Measurements from ENCODE around the gene PTGDS.

Gene PTGDS

GRCh38 chr9:136974817-136975535 is 2.3 kb upstream of the PTGDS start:
- no peak for DNase-seq

DNA sequence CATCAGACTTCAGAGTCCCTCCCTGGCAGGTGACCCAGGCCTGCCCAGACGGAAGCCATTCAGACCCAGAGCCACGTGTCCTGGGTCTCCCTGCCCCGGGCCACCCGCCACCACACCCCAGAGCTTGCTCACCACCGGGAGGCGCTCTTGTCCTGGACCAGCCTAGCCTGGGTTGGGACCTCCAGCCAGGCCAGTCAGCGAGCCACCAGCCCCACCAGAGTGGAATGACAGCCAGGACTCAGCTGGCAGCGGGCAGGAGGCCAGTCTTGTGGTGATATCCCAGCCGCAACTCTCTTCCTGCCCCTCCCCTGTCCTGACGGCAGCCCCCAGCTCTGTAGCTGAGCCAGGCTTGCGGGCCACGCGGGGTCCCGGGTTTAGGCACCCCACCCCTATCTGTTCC is 1.7 kb upstream of the PTGDS start:
- DNase-seq = peak; percentile 60

- DNase-seq = no peak
Measured at GRCh38 chr9:136977649-136978072, 357 bp downstream of the PTGDS start.

GRCh38 chr9:136978073-136978864 is 965 bp downstream of the PTGDS start:
- DNase-seq = peak; percentile 81

DNA sequence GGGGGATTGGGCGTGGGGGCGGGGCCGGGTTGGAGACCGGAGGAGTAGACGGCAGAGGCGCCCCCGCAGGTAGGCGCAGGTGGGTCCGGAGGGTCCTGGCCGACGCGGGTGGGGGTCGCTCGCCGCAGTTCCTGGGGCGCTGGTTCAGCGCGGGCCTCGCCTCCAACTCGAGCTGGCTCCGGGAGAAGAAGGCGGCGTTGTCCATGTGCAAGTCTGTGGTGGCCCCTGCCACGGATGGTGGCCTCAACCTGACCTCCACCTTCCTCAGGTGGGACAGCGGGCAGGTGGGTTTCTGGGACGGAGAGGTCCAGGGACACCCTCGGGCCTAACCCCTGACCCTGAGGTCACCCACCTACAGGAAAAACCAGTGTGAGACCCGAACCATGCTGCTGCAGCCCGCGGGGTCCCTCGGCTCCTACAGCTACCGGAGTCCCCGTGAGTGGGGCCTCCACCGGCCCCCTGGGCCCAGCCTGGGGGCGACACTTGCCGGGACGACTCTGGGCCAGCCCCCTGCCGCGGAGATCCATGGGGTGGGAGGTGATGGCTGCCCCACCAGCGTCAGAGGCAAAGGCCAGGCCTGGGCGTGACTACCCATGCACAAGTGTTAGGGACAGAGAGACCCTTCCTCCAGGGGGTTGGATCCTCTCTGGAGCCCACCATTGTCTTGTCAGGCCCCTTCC is 1.7 kb downstream of the PTGDS start:
- DNase-seq = no peak

DNA sequence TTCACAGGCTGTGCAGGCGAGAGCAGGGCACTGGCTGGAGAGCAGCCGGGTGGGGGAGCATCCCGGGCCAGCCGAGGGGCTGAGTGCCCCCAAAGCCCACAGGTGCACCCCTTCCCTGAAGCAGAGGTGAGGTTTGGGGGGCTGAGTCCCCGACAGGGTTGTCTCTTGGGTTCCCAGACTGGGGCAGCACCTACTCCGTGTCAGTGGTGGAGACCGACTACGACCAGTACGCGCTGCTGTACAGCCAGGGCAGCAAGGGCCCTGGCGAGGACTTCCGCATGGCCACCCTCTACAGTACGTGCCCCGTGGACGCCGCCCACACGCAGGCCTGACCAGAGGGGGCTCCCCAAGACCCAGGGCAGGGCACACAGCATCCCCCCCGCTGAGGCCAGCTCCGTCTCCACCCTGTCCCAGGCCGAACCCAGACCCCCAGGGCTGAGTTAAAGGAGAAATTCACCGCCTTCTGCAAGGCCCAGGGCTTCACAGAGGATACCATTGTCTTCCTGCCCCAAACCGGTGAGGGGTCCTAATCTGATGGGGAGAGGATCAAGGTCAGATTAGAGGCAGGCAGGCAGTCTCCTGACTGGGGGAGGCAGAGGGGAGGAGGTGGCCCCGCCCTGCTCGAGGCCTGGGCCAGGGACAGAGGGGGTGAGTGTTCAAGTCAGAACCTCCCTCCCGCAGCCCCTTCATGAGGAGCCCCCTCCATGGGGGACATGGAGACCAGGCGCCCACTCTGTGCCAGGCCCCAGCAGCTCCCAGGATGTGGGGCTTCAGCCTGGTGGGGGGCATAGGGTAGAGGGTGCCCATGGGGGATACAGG is 2.7 kb downstream of the PTGDS start:
- no peak for DNase-seq

DNA sequence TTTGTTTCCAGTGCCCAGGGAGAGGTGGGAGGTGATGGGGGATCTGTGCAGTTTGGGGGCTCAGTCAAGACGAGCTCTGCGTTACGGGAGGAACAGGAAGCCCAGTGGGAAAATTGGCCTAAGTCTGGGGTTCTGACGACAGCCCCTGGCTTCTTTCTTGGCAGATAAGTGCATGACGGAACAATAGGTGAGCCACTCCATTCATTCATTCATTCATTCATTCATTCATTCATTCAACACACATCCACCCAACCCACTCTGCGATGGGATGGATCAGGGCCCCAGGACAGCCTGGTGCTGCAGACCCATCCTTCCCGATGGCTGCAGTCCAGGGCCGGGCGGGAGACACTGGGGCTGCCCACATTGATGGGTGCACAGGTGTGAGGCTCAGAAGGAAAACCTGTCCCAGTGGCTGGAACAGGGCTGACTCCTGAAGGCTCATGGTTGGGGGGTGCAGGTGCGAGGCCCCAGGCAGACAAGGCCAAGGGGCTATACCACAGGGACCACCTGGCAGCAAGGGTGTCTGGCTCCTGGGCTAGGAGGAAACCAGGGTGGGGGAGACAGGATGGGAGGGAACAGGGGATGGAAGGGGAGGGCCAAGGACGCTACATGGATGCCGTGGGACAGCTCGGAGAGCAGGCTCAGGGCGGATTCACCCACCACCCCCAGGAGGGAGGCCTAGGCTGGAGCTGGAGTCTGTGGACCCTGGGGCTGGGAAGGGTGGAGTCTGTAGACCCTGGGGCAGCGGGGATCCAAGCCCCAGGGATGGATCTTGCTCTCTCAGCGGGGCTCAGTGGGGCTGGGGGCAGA is 3.6 kb downstream of the PTGDS start:
- DNase-seq = no peak

GRCh38 chr9:136981588-136982231 is 4.4 kb downstream of the PTGDS start:
- no peak for DNase-seq

DNA sequence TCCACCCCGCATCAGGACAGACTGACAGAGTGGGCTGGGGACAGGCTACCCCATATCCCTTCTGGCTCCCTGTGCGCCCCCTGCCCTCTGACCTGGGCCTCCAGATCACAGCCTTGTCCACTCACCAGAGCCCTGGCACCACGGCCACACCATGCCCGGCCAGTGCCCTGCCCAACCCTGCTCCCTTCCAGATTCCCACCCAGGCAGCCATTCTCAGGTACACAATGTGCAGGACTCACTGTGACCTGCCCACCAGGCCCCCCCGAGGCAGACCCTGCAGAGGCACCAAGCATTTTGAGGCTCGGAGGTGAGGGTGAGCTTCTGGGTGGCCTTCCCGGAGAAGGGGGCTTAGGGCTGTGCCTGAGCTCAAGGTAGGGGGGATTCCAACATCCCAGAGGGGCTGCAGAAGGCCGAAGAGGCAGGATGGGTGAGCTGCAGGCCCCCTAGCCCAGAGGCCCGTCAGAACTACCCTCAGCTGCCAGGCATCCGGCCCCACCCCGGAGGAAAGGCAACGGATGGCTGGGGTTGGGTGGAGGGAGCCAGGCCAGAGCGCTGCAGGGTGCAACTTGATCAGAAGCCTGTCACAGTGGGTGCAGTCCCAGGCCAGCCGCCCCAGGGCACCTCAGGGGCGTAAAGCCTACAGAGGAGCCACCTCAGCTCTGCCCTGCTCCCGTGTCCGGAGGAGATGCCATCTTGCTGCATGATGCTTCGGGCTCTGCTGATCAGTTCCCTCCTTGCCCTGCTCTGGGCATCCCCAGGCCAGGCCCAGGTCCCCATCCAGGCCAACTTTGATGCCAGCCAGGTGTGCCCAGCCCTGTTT is 5.1 kb downstream of the PTGDS start, which contains the start of gene LCNL1:
LCNL1 (plus strand) TSS at position 762 of the 820 bp plus-strand sequence. CDS start 594 bp downstream, outside the sequence.
- no peak for DNase-seq

- no peak for DNase-seq
Measured at GRCh38 chr9:136983167-136983566, 5.9 kb downstream of the PTGDS start.

- no peak for DNase-seq
Measured at GRCh38 chr9:136983656-136984314, 6.5 kb downstream of the PTGDS start.

GRCh38 chr9:136984464-136985026 is 7.2 kb downstream of the PTGDS start:
- no peak for DNase-seq

DNA sequence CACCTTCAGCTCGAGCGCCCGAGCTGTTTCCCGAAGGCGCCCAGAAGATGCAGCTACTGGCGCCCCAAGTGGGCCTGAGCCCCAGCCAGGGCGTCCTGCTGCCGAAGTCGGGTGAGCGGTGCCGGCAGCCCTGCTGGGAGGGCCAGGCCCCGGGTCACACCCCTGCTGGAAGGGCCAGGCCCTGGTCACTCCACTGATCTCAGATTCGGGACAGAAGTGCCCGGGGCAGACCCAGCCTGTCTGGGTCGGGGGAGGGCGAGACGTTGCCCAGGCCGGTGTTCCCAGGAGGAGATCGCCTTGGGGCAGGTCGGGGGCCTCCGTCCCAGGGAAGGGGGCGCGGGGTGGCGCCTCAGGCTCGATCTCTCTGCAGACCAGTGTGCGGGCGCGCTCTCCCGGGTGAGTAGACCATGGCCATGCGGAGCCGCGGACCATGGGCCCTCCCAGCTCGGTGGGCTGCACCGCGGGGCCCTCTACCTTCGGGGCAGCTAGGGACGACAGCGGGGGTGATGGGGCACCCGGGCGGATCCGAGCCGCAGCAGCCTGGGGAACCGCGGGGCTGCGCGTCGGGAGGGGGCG is 7.8 kb downstream of the PTGDS start:
- no peak for DNase-seq

DNA sequence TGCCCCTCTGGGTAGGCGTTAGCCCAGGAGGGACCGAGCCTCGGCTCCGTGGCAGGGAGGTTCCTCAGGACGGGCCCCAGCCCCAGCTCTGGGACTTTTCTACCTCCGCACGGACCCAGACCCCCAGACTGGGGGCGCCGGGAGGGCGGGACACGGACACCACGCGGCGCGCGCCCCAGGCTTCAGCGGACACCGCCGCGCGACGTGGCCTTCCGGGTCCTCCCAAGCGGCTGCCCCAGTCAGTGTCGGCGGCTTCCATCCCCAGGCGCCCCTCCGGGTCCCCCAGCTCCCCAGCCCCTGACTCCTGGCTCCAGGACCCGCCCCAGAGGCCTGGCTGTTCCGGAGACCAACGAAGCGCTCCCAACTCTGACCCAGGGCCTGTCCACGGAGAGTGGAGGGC is 8.5 kb downstream of the PTGDS start:
- no peak for DNase-seq

DNA sequence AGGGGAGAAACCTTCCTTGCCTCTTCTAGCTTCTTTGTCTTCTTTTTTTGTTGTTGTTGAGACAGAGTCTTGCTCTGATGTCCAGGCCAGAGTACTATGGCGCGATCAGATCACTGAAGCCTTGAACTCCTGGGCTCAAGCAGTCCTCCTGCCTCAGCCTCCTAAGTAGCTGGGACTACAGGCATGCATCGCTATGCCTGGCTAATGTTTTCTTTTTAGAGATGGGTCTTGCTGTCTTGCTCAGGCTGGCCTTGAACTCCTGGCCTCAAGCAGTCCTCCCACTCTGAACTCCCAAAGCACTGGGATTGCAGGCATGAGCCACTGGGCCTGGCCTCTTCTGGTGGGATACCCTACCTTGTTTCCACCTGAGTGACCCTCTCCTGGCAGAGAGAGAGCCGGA is 11.6 kb downstream of the PTGDS start:
- no peak for DNase-seq

- no peak for DNase-seq
Measured at GRCh38 chr9:136990242-136990911, 13.1 kb downstream of the PTGDS start.

GRCh38 chr9:136991993-136992818 is 14.9 kb downstream of the PTGDS start, which contains the start of gene PAXX:
Gene PAXX, plus strand, starts transcription at chr9:136992422. Its CDS starts 22 bp downstream, at chr9:136992444.
- peak; percentile 96 for DNase-seq

All from activated CD4-positive, alpha-beta T cell treated with anti-CD3 and anti-CD28 coated beads for 48 hours (primary cell).